Activated CD4-positive, alpha-beta memory T cell treated with anti-CD3 and anti-CD28 coated beads for 36 hours (primary cell): Measurements from ENCODE around the gene ZFP1. TPM values are rescaled to one million over a fixed set of nuclear protein-coding genes. Genes with fewer than 3 reads are reported as not detected.
"Not testable (repeated sequence)": the region's sequence is repeated elsewhere in the genome, so short reads cannot be mapped to it uniquely, and the experiment has no call there.

Experiments used
- CTCF ChIA-PET: fragments of 350-600 bp; sonication (Branson Sonifier 250); formaldehyde crosslinking; loops from one replicate; lab custom pipeline; 2021; ENCODE audit warnings: antibody characterized with exemption, inconsistent platforms; lab: Charles Lee
- POLR2A ChIA-PET: fragments of 350-600 bp; sonication (Branson Sonifier 250); formaldehyde crosslinking; loops from one replicate; lab custom pipeline; 2021; ENCODE audit warnings: antibody characterized with exemption; lab: Charles Lee
- DNase-seq: peaks from one replicate; pipeline ENCODE4 v3.0.0-alpha.2; 2020
- H3K27ac Mint-ChIP-seq: one replicate; pipeline ENCODE4 v1.8.0; 2021; ENCODE audit warnings: mixed read lengths
- H3K27me3 Mint-ChIP-seq: one replicate; pipeline ENCODE4 v1.8.0; 2021; ENCODE audit warnings: mixed read lengths
- H3K36me3 Mint-ChIP-seq: one replicate; pipeline ENCODE4 v1.8.0; 2021; ENCODE audit warnings: mixed read lengths
- H3K4me1 Mint-ChIP-seq: one replicate; pipeline ENCODE4 v1.8.0; 2021; ENCODE audit warnings: low read depth, mixed read lengths
- H3K4me3 Mint-ChIP-seq: one replicate; pipeline ENCODE4 v1.8.0; 2021; ENCODE audit warnings: mild to moderate bottlenecking, mixed read lengths
- H3K9me3 Mint-ChIP-seq: one replicate; pipeline ENCODE4 v1.8.0; 2021; ENCODE audit warnings: mixed read lengths
- intact Hi-C: fragments of 100-400 bp; cut with micrococcal nuclease; formaldehyde crosslinking; loops from one replicate; pipeline ENCODE4 v1.15.1; 2023
- total RNA-seq, 2 experiments: library from RNA; stranded (reverse); gene quantifications; one replicate each; pipeline ENCODE4 v1.2.3, GENCODE V29; 2021

Gene ZFP1
- total RNA-seq, 2 experiments from 2014 or later: 17.2 to 19.4 TPM

DNA sequence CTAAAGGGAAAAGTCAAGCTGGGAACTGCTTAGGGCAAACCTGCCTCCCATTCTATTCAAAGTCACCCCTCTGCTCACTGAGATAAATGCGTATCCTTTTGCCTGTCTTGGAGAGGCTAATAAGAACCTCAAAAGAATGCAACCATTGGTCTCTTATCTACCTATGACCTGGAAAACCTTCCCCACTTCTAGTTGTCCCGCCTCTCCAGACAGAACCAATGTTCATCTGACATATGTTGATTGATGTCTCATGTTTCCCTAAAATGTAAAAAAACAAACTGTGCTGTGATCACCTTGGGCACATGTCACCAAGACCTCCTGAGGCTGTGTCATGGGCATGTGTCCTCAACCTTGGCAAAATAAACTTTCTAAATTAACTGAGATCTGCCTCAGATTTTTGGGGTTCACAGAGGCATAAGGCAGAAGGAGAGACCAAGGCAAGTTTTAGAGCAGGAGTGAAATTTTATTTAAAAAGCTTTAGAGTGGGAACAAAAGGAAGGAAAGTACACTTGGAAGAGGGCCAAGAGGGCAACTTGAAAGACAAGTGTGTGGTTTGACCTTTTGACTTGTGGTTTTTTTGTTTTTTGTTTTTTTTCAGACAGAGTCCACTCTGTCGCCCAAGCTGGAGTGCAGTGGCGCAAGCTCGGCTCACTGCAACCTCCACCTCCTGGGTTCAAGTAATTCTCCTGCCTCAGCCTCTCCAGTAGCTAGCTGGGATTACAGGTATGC, 18.7 kb upstream of the ZFP1 start:
- DNase-seq, H3K36me3 Mint-ChIP-seq, intact Hi-C loops, H3K4me3 Mint-ChIP-seq, H3K27me3 Mint-ChIP-seq, H3K4me1 Mint-ChIP-seq, H3K27ac Mint-ChIP-seq: not testable (repeated sequence)
- ChIA-PET CTCF (interaction anchor here (1.0 kb wide), 1 partner anchor 19 kb away, joined by 6 read pairs; no protein-coding TSS in a partner anchor), POLR2A (interaction anchor here (0.7 kb wide), 1 partner anchor 19 kb away, joined by 3 read pairs; no protein-coding TSS in a partner anchor)
- H3K9me3 Mint-ChIP-seq: peaks cover 19% of the 10 kb centered on the region

DNA sequence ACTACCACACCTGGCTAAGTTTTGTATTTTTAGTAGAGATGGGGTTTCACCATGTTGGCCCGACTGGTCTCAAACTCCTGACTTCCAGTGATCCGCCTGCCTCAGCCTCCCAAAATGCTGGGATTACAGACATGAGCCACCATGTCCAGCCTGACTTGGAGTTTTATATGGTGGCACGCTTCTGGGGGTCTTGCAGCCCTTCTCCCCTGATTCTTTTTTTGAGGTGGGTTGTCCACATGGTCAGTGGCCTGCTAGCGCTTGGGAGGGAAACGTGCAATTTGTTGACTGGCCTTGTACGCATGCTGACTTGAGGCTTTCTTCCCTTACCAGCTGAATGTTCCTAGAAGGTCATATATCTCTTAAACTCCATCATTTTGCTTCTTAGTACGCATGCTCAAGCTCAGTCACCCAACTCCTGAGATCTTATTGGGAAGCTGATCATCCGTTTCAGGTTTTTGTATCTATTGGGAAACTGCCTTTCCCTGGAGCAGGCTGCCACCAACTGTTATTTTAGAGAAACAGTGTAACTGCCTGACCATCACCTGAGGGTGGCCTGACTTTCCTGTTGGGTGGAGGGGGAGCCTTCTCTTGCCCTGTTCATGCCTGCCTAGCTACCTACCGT, 18.1 kb upstream of the ZFP1 start:
- H3K4me1 Mint-ChIP-seq: peaks cover 9% of the 10 kb centered on the region
- peaks cover 2% of the 10 kb centered on the region for H3K27me3 Mint-ChIP-seq
- no peak for DNase-seq
- ChIA-PET CTCF (interaction anchor here (0.6 to 1.0 kb wide), 2 partner anchors 19 to 318 kb away, joined by 4 to 6 read pairs; no protein-coding TSS in a partner anchor), POLR2A (interaction anchor here (0.6 kb wide), 1 partner anchor 9 kb away, joined by 4 read pairs; no protein-coding TSS in a partner anchor)
- H3K36me3 Mint-ChIP-seq: peaks cover 4% of the 10 kb centered on the region
- H3K4me3 Mint-ChIP-seq: no peak overlapping the region
- H3K27ac Mint-ChIP-seq: no peak overlapping the region
- peaks cover 19% of the 10 kb centered on the region for H3K9me3 Mint-ChIP-seq
- intact Hi-C loops: no loop called here

DNA sequence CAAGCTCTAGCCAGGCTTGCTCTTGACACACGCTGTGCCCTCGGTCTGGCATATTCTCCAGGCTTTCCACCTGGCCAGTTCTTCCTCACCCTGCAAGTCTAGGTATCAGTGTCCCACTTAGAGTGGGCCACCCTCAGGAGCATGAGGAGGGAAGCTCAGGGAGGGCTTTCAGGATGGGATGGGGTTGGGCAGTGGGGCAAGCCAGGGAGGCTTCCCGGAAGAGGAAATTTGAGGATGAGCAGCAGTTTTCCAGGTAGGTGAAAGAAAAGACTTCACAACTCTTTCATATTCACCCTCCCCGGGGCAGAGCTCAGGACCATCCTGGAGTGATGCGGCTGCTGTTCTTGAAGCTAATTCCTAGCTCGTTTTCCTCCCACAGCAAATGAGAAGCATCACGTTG, 17.2 kb upstream of the ZFP1 start:
- Mint-ChIP-seq H3K36me3 (peaks cover 4% of the 10 kb centered on the region), H3K9me3 (peaks cover 19% of the 10 kb centered on the region), H3K27ac (no peak overlapping the region), H3K4me1 (peaks cover 9% of the 10 kb centered on the region), H3K4me3 (no peak overlapping the region), H3K27me3 (peaks cover 2% of the 10 kb centered on the region)
- intact Hi-C loops: no loop called here
- DNase-seq: no peak
- CTCF ChIA-PET: interaction anchor here (1.0 kb wide), 1 partner anchor 20 kb away, joined by 6 read pairs; no protein-coding TSS in a partner anchor
- POLR2A ChIA-PET: no interaction called here

DNA sequence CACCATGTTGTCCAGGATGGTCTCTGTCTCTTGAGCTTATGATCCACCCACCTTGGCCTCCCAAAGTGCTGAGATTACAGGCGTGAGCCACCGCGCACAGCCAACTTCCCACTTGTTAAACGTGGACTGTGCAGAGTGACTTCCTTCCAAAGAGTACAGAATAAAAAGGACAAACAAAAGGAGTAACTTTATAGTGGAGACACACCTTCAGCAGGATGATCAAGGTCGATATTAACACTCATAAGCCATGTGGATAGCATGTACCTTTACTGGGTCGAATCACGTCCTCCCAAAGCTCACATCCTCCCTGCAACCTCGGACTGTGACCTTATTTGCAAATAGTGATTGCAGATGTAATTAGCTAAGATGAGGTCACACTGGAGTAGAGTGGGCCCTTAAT, 10.1 kb upstream of the ZFP1 start:
- Mint-ChIP-seq H3K4me1 (peaks cover 5% of the 10 kb centered on the region), H3K4me3 (no peak overlapping the region), H3K36me3 (no peaks in the 10 kb centered on the region), H3K27ac (no peak overlapping the region), H3K27me3 (no peaks in the 10 kb centered on the region), H3K9me3 (no peaks in the 10 kb centered on the region)
- ChIA-PET POLR2A (no interaction called here), CTCF (interaction anchor here (1.3 kb wide), 1 partner anchor 27 kb away, joined by 4 read pairs; no protein-coding TSS in a partner anchor)
- no peak for DNase-seq
- intact Hi-C loops: no loop called here

DNA sequence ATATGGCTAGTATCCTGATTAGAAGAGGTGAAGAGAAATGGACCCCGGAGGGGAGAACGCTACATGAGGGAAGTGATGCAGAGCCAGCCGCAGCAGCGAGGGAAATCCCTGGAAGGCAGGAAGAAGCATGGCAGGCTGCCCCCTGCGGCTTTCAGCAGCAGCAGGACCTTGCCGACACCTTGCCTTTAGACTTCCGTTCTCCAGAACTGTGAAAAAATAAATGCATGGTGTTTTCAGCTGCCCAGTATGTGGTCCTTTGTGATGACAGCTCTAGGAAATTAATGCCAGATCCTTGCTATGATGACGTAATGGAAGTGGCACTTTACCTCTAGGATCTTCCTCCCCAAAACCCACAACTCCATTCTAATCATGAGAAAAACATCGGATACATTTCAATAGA, 9.7 kb upstream of the ZFP1 start:
- peaks cover 5% of the 10 kb centered on the region for H3K4me1 Mint-ChIP-seq
- no peaks in the 10 kb centered on the region for H3K27me3 Mint-ChIP-seq
- H3K9me3 Mint-ChIP-seq: no peaks in the 10 kb centered on the region
- no peaks in the 10 kb centered on the region for H3K36me3 Mint-ChIP-seq
- H3K4me3 Mint-ChIP-seq: no peak overlapping the region
- DNase-seq: peak; percentile 25
- ChIA-PET CTCF (interaction anchor here (1.3 kb wide), 1 partner anchor 27 kb away, joined by 4 read pairs; no protein-coding TSS in a partner anchor), POLR2A (no interaction called here)
- H3K27ac Mint-ChIP-seq: no peak overlapping the region
- intact Hi-C loops: no loop called here

DNA sequence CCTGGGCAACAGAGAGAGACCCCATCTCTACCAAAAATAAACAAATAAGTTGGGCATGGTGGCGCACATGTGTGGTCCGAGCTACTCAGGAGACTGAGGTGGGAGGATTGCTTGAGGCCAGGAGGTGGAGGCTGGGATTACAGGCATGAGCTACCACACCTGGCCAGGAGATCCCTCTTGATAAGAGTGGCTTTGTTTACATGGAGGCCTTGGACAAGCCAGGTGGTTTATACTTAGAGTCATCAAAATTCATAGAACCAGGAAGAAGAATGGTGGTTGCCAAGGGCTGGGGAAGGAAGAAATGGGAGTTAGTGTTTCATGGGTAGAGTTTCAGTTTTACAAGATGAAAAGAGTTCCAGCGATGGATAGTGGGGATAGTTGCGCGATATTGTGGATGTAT, 8.8 kb upstream of the ZFP1 start:
- CTCF ChIA-PET: no interaction called here
- H3K4me3 Mint-ChIP-seq: no peak overlapping the region
- no peaks in the 10 kb centered on the region for H3K9me3 Mint-ChIP-seq
- intact Hi-C loops: no loop called here
- POLR2A ChIA-PET: no interaction called here
- no peaks in the 10 kb centered on the region for H3K27me3 Mint-ChIP-seq
- peaks cover 5% of the 10 kb centered on the region for H3K4me1 Mint-ChIP-seq
- no peak overlapping the region for H3K27ac Mint-ChIP-seq
- no peaks in the 10 kb centered on the region for H3K36me3 Mint-ChIP-seq
- no peak for DNase-seq

DNA sequence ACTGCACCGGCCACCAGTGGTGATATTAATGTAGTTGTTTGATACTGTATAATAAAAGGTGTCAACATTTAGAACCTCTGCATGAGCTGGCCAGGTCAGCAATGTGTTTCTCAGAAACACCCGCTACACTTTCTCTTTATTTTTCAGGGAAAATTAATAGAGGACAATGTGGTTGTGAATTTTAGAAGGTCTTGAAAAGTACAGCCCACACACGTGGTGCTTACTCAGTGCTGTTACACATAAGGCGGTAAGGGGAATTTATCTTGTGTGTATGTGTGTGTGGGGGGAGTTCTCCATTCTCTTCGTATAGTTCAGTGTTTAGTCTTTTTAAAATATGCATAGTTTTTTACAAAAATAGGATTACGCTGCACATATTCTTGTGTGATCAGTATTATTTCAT, 4.4 kb upstream of the ZFP1 start:
- Mint-ChIP-seq H3K4me3 (no peak overlapping the region), H3K4me1 (peaks cover 1% of the 10 kb centered on the region), H3K9me3 (no peaks in the 10 kb centered on the region), H3K27me3 (no peaks in the 10 kb centered on the region), H3K27ac (no peak overlapping the region), H3K36me3 (peaks cover 1% of the 10 kb centered on the region)
- CTCF ChIA-PET: interaction anchor here (0.6 kb wide), 1 partner anchor 331 kb away, joined by 3 read pairs; no protein-coding TSS in a partner anchor
- POLR2A ChIA-PET: no interaction called here
- intact Hi-C loops: no loop called here
- no peak for DNase-seq

DNA sequence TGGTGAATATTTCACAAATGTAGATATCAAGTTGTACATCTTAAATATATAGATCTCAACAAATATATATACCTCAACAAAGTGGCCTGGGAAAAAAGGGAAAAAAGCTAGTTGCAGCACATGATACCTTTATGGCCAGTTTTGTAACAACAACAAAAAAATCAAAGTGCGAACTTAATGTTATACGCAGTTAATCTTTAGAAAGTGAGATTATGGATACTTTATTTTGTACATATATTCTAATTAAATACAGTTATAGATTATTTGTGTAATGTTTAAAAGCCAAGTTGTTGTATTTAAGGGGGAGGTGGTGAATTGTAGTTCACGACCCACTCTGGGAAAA, 385 bp upstream of the ZFP1 start:
- Mint-ChIP-seq H3K4me3 (peak overlapping the region; percentile 87), H3K36me3 (peaks cover 31% of the 10 kb centered on the region), H3K27me3 (no peaks in the 10 kb centered on the region), H3K27ac (no peak overlapping the region), H3K4me1 (peaks cover 27% of the 10 kb centered on the region), H3K9me3 (peaks cover 25% of the 10 kb centered on the region)
- ChIA-PET POLR2A (no interaction called here), CTCF (no interaction called here)
- intact Hi-C loops: loop anchor here (1.0 to 5.0 kb wide), 4 partner anchors 37 to 851 kb away; partner anchors contain the start of genes CFDP1, PSMD7 and TMEM170A
- no peak for DNase-seq

DNA sequence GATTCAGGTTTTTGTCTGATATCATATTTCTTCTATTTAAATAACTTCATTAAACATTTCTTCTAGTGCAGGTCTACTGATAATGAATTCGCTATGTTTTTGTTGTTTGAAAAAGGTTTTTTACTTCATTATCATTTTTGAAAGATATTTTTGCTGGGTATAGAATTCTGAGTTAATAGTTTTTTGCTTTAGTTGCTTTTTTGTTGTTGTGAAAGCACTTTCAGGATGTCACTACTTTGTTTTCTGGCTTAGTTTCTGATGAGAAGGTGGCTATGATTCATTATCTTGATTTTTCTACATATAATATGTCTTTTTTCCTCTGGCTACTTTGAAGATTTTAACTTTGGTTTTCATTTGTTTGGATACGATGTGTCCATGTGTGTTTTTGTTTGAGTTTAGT, 3.5 kb downstream of the ZFP1 start:
- H3K4me1 Mint-ChIP-seq: peaks cover 29% of the 10 kb centered on the region
- ChIA-PET CTCF (no interaction called here), POLR2A (no interaction called here)
- DNase-seq: no peak
- intact Hi-C loops: no loop called here
- H3K27me3 Mint-ChIP-seq: no peaks in the 10 kb centered on the region
- H3K9me3 Mint-ChIP-seq: peaks cover 27% of the 10 kb centered on the region
- no peak overlapping the region for H3K4me3 Mint-ChIP-seq
- peaks cover 56% of the 10 kb centered on the region for H3K36me3 Mint-ChIP-seq
- H3K27ac Mint-ChIP-seq: no peak overlapping the region

DNA sequence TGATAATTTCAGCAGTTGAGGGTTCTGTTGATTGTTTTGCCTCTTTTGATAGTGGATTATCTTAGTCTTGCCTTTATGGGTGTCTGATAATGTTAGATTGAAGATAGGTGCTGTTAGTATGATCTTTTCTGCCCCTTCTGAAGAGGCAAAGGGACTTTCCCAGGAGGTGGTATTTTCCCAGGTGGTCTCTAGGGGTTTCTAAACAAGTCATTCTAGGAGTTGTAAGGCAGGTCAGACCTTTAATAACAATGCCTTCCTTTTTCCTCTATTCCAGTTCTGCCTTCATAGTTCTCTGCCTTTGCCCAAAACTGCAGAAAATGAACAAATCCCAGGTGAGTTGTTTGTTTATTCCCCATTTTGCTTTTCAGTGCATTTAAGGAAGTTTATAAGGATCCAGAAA, 4.3 kb downstream of the ZFP1 start:
- Mint-ChIP-seq H3K27ac (peak overlapping the region; percentile 39), H3K36me3 (peaks cover 61% of the 10 kb centered on the region), H3K9me3 (peaks cover 27% of the 10 kb centered on the region), H3K4me3 (no peak overlapping the region), H3K4me1 (peaks cover 29% of the 10 kb centered on the region), H3K27me3 (no peaks in the 10 kb centered on the region)
- intact Hi-C loops: no loop called here
- no peak for DNase-seq
- ChIA-PET POLR2A (no interaction called here), CTCF (no interaction called here)

DNA sequence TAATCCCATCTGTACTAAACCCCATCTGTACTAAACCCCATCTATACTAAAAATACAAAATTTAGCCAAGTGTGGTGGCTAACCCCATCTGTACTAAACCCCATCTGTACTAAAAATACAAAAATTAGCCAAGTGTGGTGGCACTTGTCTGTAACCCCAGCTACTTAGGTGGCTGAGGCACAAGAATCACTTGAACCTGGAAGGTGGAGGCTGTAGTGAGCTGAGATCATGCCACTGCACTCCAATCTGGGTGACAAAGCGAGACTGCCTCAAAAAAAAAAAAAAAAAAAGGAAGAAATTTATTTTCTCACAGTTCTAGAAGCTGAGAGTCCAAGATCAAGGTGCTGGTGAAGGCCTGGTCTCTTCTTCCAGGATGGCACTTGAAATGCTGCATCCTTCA, 12.1 kb downstream of the ZFP1 start:
- peaks cover 46% of the 10 kb centered on the region for H3K36me3 Mint-ChIP-seq
- ChIA-PET CTCF (no interaction called here), POLR2A (no interaction called here)
- intact Hi-C loops: no loop called here
- no peak overlapping the region for H3K4me3 Mint-ChIP-seq
- no peaks in the 10 kb centered on the region for H3K27me3 Mint-ChIP-seq
- DNase-seq: no peak
- H3K27ac Mint-ChIP-seq: no peak overlapping the region
- H3K4me1 Mint-ChIP-seq: no peaks in the 10 kb centered on the region
- peaks cover 8% of the 10 kb centered on the region for H3K9me3 Mint-ChIP-seq

DNA sequence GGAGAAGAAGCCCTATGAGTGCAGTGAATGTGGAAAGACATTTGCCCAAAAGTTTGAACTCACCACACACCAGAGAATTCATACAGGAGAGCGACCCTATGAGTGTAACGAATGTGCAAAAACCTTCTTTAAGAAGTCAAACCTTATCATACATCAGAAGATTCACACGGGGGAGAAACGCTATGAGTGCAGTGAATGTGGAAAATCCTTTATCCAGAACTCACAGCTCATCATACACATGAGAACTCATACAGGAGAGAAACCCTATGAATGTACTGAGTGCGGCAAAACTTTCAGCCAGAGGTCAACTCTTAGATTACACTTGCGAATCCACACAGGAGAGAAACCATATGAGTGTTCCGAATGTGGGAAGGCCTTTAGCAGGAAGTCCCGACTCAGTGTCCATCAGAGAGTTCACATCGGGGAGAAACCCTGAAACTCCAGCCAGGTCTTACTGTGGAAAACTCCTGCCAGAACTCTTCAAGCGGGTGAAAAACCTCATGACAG, 21.6 kb downstream of the ZFP1 start:
- H3K4me1 Mint-ChIP-seq: no peaks in the 10 kb centered on the region
- H3K9me3 Mint-ChIP-seq: peaks cover 78% of the 10 kb centered on the region
- H3K36me3 Mint-ChIP-seq: peaks cover 79% of the 10 kb centered on the region
- no peaks in the 10 kb centered on the region for H3K27me3 Mint-ChIP-seq
- CTCF ChIA-PET: interaction anchor here (1.2 kb wide), 1 partner anchor 29 kb away, joined by 4 read pairs; no protein-coding TSS in a partner anchor
- H3K27ac Mint-ChIP-seq: no peak overlapping the region
- no peak for DNase-seq
- POLR2A ChIA-PET: no interaction called here
- intact Hi-C loops: no loop called here
- H3K4me3 Mint-ChIP-seq: no peak overlapping the region
